H9 (cell line): ENCODE data around the gene INPP5A. TPM values are rescaled to one million over a fixed set of nuclear protein-coding genes. Genes with fewer than 3 reads are reported as not detected.

Source experiments
- DNase-seq: peaks from one replicate; pipeline ENCODE4 v3.0.0-alpha.2; 2017
- H2AFZ ChIP-seq: one replicate; pipeline ENCODE4 v1.6.1; 2013; ENCODE audit warnings: mild to moderate bottlenecking, low read length, control low read depth, moderate library complexity
- H2AK5ac ChIP-seq: 2 replicates; pipeline ENCODE4 v1.6.1; 2013; ENCODE audit warnings: low read length, control low read depth, mixed read lengths; ENCODE audit not compliant: insufficient read length
- H2BK120ac ChIP-seq: one replicate; pipeline ENCODE4 v1.6.1; 2013; ENCODE audit warnings: low read depth, mild to moderate bottlenecking, low read length, control low read depth, inconsistent platforms; ENCODE audit not compliant: poor library complexity, severe bottlenecking
- H2BK12ac ChIP-seq: 2 replicates; pipeline ENCODE4 v1.6.1; 2013; ENCODE audit warnings: low read length, control low read depth, mixed read lengths, low read depth; ENCODE audit not compliant: insufficient read length
- H2BK15ac ChIP-seq: 2 replicates; pipeline ENCODE4 v1.6.1; 2013; ENCODE audit warnings: low read depth, low read length, control low read depth
- H2BK20ac ChIP-seq: one replicate; pipeline ENCODE4 v1.6.1; 2013; ENCODE audit warnings: low read depth, mild to moderate bottlenecking, low read length, control low read depth, inconsistent platforms; ENCODE audit not compliant: poor library complexity, severe bottlenecking
- H2BK5ac ChIP-seq: 2 replicates; pipeline ENCODE4 v1.6.1; 2013; ENCODE audit warnings: low read length, control low read depth, mixed read lengths; ENCODE audit not compliant: insufficient read length
- H3K14ac ChIP-seq: 2 replicates; pipeline ENCODE4 v1.6.1; 2013; ENCODE audit warnings: low read length, control low read depth; ENCODE audit not compliant: insufficient read depth
- H3K18ac ChIP-seq: 2 replicates; pipeline ENCODE4 v1.6.1; 2013; ENCODE audit warnings: low read depth, mild to moderate bottlenecking, mixed read lengths, low read length, control low read depth; ENCODE audit not compliant: insufficient read length
- H3K23ac ChIP-seq: 2 replicates; pipeline ENCODE4 v1.6.1; 2013; ENCODE audit warnings: low read length, control low read depth, mixed read lengths, low read depth; ENCODE audit not compliant: insufficient read length
- H3K23me2 ChIP-seq: 2 replicates; pipeline ENCODE4 v1.6.1; 2013; ENCODE audit warnings: low read depth, mild to moderate bottlenecking, mixed read lengths, low read length, control low read depth; ENCODE audit not compliant: insufficient read length, poor library complexity, severe bottlenecking
- H3K27ac ChIP-seq: 2 replicates; pipeline ENCODE4 v1.5.1; 2013; ENCODE audit warnings: low read length, control low read depth, mixed read lengths, low read depth; ENCODE audit not compliant: insufficient read length
- H3K27me3 ChIP-seq: 2 replicates; pipeline ENCODE4 v1.6.1; 2013; ENCODE audit warnings: low read length, control low read depth, inconsistent platforms; ENCODE audit not compliant: insufficient read depth
- H3K4ac ChIP-seq: 2 replicates; pipeline ENCODE4 v1.6.1; 2013; ENCODE audit warnings: low read depth, mild to moderate bottlenecking, control low read depth, inconsistent platforms, low read length, moderate library complexity
- H3K4me1 ChIP-seq: 2 replicates; pipeline ENCODE4 v1.6.1; 2013; ENCODE audit warnings: low read length, control low read depth, inconsistent platforms; ENCODE audit not compliant: insufficient read depth
- H3K4me2 ChIP-seq: 2 replicates; pipeline ENCODE4 v1.6.1; 2013; ENCODE audit warnings: low read length, control low read depth, mixed read lengths; ENCODE audit not compliant: insufficient read length, insufficient read depth
- H3K56ac ChIP-seq: 2 replicates; pipeline ENCODE4 v1.6.1; 2013; ENCODE audit warnings: low read depth, mild to moderate bottlenecking, mixed read lengths, low read length, control low read depth; ENCODE audit not compliant: insufficient read length
- H3K79me1 ChIP-seq: 2 replicates; pipeline ENCODE4 v1.6.1; 2013; ENCODE audit warnings: low read depth, mild to moderate bottlenecking, moderate library complexity, low read length, control low read depth, inconsistent platforms; ENCODE audit not compliant: insufficient read depth, poor library complexity, severe bottlenecking
- H3K79me2 ChIP-seq: 2 replicates; pipeline ENCODE4 v1.6.1; 2013; ENCODE audit warnings: low read length, control low read depth, inconsistent platforms; ENCODE audit not compliant: insufficient read depth
- H3K9ac ChIP-seq: 2 replicates; pipeline ENCODE4 v1.6.1; 2013; ENCODE audit warnings: low read length, control low read depth, mixed read lengths; ENCODE audit not compliant: insufficient read length; ENCODE audit errors: extremely low read depth
- H3K9me3 ChIP-seq: one replicate; pipeline ENCODE4 v1.6.1; 2013; ENCODE audit warnings: low read depth, low read length, inconsistent platforms; ENCODE audit not compliant: control insufficient read depth
- H3T11ph ChIP-seq: one replicate; pipeline ENCODE4 v1.6.1; 2013; ENCODE audit warnings: mild to moderate bottlenecking, low read length, control low read depth, inconsistent platforms
- H4K20me1 ChIP-seq: one replicate; pipeline ENCODE4 v1.6.1; 2013; ENCODE audit not compliant: control insufficient read depth, insufficient read length, insufficient read depth
- H4K5ac ChIP-seq: 2 replicates; pipeline ENCODE4 v1.6.1; 2013; ENCODE audit warnings: low read depth, mild to moderate bottlenecking, mixed read lengths, low read length, control low read depth; ENCODE audit not compliant: insufficient read length
- H4K8ac ChIP-seq: replicated peaks from 2 replicates; pipeline ENCODE4 v1.6.1; 2013; ENCODE audit warnings: low read length, control low read depth, mixed read lengths, low read depth; ENCODE audit not compliant: insufficient read length
- H4K91ac ChIP-seq: 2 replicates; pipeline ENCODE4 v1.6.1; 2013; ENCODE audit warnings: low read depth, mild to moderate bottlenecking, moderate library complexity, mixed read lengths, low read length, control low read depth; ENCODE audit not compliant: insufficient read length
- H3K27ac Mint-ChIP-seq, 3 experiments: 2 replicates in 2 of 3; 3 replicates in 1 of 3; pipeline ENCODE4 v1.8.0; 2020 to 2021; ENCODE audit warnings: mixed read lengths in 3 of 3, mild to moderate bottlenecking in 1 of 3, moderate library complexity in 1 of 3
- H3K27me3 Mint-ChIP-seq: 2 replicates; pipeline ENCODE4 v1.8.0; 2021; ENCODE audit warnings: low read depth, mild to moderate bottlenecking, moderate library complexity, mixed read lengths
- H3K36me3 Mint-ChIP-seq, 3 experiments: 2 replicates in 2 of 3; 3 replicates in 1 of 3; pipeline ENCODE4 v1.8.0; 2020 to 2021; ENCODE audit warnings: low read depth in 3 of 3, mixed read lengths in 3 of 3; ENCODE audit not compliant: insufficient read depth in 1 of 3
- H3K4me1 Mint-ChIP-seq, 2 experiments: 2 replicates each; pipeline ENCODE4 v1.8.0; 2020; ENCODE audit warnings: mixed read lengths in 2 of 2
- H3K4me3 Mint-ChIP-seq, 2 experiments: 2 replicates in 1 of 2; 3 replicates in 1 of 2; pipeline ENCODE4 v1.8.0; 2020 to 2021; ENCODE audit warnings: mild to moderate bottlenecking in 2 of 2, mixed read lengths in 2 of 2, moderate library complexity in 1 of 2
- H3K9me3 Mint-ChIP-seq, 2 experiments: 2 replicates in 1 of 2; 3 replicates in 1 of 2; pipeline ENCODE4 v1.8.0; 2020; ENCODE audit warnings: mild to moderate bottlenecking in 2 of 2, mixed read lengths in 2 of 2, moderate library complexity in 1 of 2
- WGBS: extraction: QIAGEN DNeasy Blood & Tissue Kit; methylation state at CpG from one replicate; pipeline ENCODE4 v1.1.7; 2013; ENCODE audit warnings: missing lambda C conversion rate, low lambda C conversion rate, mixed read lengths; ENCODE audit not compliant: insufficient read length; ENCODE audit errors: extremely low coverage; 5-methylcytosine and 5-hydroxymethylcytosine counted together
- total RNA-seq: library from RNA; stranded (reverse); gene quantifications from 2 replicates; pipeline ENCODE4 v1.2.1, GENCODE V29; 2021
- TF ChIP-seq, protein P1 (sequence below): fragments of 200-600 bp; sonication (generic); conservative IDR thresholded peaks from 3 replicates; pipeline ENCODE4 v1.8.0; 2021; ENCODE audit warnings: antibody characterized with exemption, mild to moderate bottlenecking

INPP5A gene
- total RNA-seq, 1 experiment from 2014 or later, result 17.7 TPM

DNA sequence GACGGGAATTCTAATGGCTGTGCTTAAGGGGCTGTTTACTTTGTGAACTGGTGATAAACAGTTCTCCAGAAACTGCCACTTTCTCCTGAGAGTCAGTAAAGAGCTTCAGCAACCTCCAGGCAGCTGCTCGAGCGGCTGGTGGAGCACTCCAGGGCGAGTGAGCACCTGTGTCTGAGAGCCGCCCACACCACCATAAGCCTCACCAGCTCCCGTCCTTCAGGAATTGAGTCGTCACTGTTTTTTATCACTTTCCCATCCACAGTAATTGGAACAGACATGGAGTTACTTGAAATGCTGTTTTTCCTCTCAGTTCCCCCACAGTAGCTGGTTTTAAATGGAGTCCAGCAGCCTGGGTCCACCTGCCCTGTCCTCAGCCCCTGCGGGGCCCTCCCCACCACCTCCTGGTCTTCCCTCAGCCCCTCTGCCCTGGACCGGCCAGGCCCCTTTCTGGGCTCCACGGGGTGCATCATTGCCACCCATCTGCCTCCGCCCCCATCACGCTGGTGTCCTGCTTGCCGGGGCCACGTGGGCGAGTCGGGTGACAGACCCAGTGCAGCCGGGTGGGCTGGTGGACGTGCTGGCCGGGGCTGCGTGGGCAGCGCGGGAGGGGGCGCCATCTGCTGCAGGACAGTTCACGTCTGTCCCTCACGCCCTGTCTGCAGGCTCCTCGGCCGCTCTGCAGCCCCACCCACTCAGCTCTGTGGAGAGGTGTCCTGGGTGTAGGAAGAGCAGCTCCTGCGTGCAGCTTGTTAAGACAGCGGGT, 192.4 kb downstream of the INPP5A start:
- Histone ChIP-seq H3K27me3 (no peaks in the 10 kb centered on the region), H3K79me2 (no peaks in the 10 kb centered on the region), H3K9ac (no peak overlapping the region), H3K4me1 (no peaks in the 10 kb centered on the region), H3K23ac (no peak overlapping the region), H2BK5ac (no peak overlapping the region), H3K4ac (no peak overlapping the region), H2BK20ac (no peak overlapping the region), H2BK120ac (no peak overlapping the region), H4K20me1 (no peaks in the 10 kb centered on the region), H2AK5ac (no peak overlapping the region), H4K5ac (no peak overlapping the region), H4K91ac (no peak overlapping the region), H2BK12ac (no peak overlapping the region), H3K23me2 (no peaks in the 10 kb centered on the region), H3K14ac (no peak overlapping the region), H2AFZ (no peak overlapping the region), H2BK15ac (no peak overlapping the region), H3K56ac (no peak overlapping the region), H3T11ph (no peak overlapping the region), H3K27ac (no peak overlapping the region), H3K4me2 (no peak overlapping the region), H3K79me1 (no peaks in the 10 kb centered on the region), H3K9me3 (no peaks in the 10 kb centered on the region), H3K18ac (no peak overlapping the region), H4K8ac (no peak overlapping the region)
- Mint-ChIP-seq H3K9me3 (no peaks in the 10 kb centered on the region), H3K36me3 (no peaks in the 10 kb centered on the region; a peak in 1 of 7 replicates), H3K4me3 (no peak overlapping the region), H3K27ac (no peak overlapping the region), H3K4me1 (peaks cover 4 to 6% of the 10 kb centered on the region in 2 experiments), H3K27me3 (no peaks in the 10 kb centered on the region)
- DNase-seq, result no peak
- TF ChIP-seq, protein P1, sequence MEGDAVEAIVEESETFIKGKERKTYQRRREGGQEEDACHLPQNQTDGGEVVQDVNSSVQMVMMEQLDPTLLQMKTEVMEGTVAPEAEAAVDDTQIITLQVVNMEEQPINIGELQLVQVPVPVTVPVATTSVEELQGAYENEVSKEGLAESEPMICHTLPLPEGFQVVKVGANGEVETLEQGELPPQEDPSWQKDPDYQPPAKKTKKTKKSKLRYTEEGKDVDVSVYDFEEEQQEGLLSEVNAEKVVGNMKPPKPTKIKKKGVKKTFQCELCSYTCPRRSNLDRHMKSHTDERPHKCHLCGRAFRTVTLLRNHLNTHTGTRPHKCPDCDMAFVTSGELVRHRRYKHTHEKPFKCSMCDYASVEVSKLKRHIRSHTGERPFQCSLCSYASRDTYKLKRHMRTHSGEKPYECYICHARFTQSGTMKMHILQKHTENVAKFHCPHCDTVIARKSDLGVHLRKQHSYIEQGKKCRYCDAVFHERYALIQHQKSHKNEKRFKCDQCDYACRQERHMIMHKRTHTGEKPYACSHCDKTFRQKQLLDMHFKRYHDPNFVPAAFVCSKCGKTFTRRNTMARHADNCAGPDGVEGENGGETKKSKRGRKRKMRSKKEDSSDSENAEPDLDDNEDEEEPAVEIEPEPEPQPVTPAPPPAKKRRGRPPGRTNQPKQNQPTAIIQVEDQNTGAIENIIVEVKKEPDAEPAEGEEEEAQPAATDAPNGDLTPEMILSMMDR, result no peak
- no CpG with 5 or more reads among the region's 29 CpGs for WGBS
